8988T (cell line): ENCODE measurements around the gene RAB35.

Source experiments
- DNase-seq: peaks from one replicate; pipeline ENCODE4 v3.0.0; 2011

The RAB35 gene

GRCh38 chr12:120102189-120103043 is 14.1 kb downstream of the RAB35 start:
- DNase-seq = no peak

GRCh38 chr12:120101617-120102016 is 14.9 kb downstream of the RAB35 start:
- no peak for DNase-seq

GRCh38 chr12:120101182-120101581 is 15.4 kb downstream of the RAB35 start:
- no peak for DNase-seq

- DNase-seq = no peak
Measured at GRCh38 chr12:120100630-120101029, 15.9 kb downstream of the RAB35 start.

GRCh38 chr12:120099738-120100137 is 16.8 kb downstream of the RAB35 start:
- no peak for DNase-seq

GRCh38 chr12:120098756-120099470 is 17.6 kb downstream of the RAB35 start:
- DNase-seq = no peak

GRCh38 chr12:120096671-120097202 is 19.8 kb downstream of the RAB35 start:
- no peak for DNase-seq

GRCh38 chr12:120095736-120096135 is 20.8 kb downstream of the RAB35 start:
- DNase-seq = no peak

- no peak for DNase-seq
Measured at GRCh38 chr12:120095331-120095730, 21.2 kb downstream of the RAB35 start.

- DNase-seq = no peak
Measured at GRCh38 chr12:120094485-120094884, 22.1 kb downstream of the RAB35 start.

- no peak for DNase-seq
Measured at GRCh38 chr12:120093592-120094355, 22.8 kb downstream of the RAB35 start.

- no peak for DNase-seq
Measured at GRCh38 chr12:120093336-120093591, 23.3 kb downstream of the RAB35 start.

- no peak for DNase-seq
Measured at GRCh38 chr12:120092551-120093335, 23.8 kb downstream of the RAB35 start.

GRCh38 chr12:120091371-120092090 is 25.0 kb downstream of the RAB35 start:
- no peak for DNase-seq

GRCh38 chr12:120090626-120091295 is 25.8 kb downstream of the RAB35 start:
- DNase-seq = no peak

GRCh38 chr12:120090206-120090605 is 26.3 kb downstream of the RAB35 start:
- no peak for DNase-seq

- DNase-seq = no peak
Measured at GRCh38 chr12:120089796-120090195, 26.8 kb downstream of the RAB35 start.

GRCh38 chr12:120089105-120089504 is 27.4 kb downstream of the RAB35 start:
- DNase-seq = no peak

GRCh38 chr12:120086801-120087621 is 29.5 kb downstream of the RAB35 start:
- peak; percentile 96 for DNase-seq

- no peak for DNase-seq
Measured at GRCh38 chr12:120085920-120086645, 30.5 kb downstream of the RAB35 start.
